OCI-LY1 (cell line): ENCODE data around the gene ZNF462.

Experiments used
- H2AFZ ChIP-seq: fragments of 200-600 bp; sonication (generic), shearing (Covaris generic); 2 replicates; pipeline ENCODE4 v1.6.0; 2014; ENCODE audit warnings: antibody characterized with exemption, mild to moderate bottlenecking, low read length
- H3F3A ChIP-seq: fragments of 200-600 bp; sonication (generic), shearing (Covaris generic); 2 replicates; pipeline ENCODE4 v1.6.0; 2014; ENCODE audit warnings: mild to moderate bottlenecking, antibody characterized with exemption, low read length, moderate library complexity; ENCODE audit not compliant: insufficient read depth
- H3K27ac ChIP-seq: fragments of 200-600 bp; sonication (generic); 2 replicates; pipeline ENCODE4 v1.5.1; 2014; ENCODE audit warnings: low read length, mixed run types, mild to moderate bottlenecking, low read depth; ENCODE audit not compliant: poor library complexity, severe bottlenecking
- H3K27me3 ChIP-seq: fragments of 200-600 bp; sonication (generic); 2 replicates; pipeline ENCODE4 v1.6.0; 2014; ENCODE audit warnings: antibody characterized with exemption, mild to moderate bottlenecking, low read length, moderate library complexity; ENCODE audit not compliant: insufficient read depth
- H3K36me3 ChIP-seq: fragments of 200-600 bp; sonication (generic); 2 replicates; pipeline ENCODE4 v1.6.1; 2014; ENCODE audit warnings: mild to moderate bottlenecking, antibody characterized with exemption, low read length, moderate library complexity, mixed read lengths; ENCODE audit not compliant: insufficient read depth
- H3K4me1 ChIP-seq: fragments of 200-600 bp; sonication (generic); 2 replicates; pipeline ENCODE4 v1.5.1; 2014; ENCODE audit warnings: mild to moderate bottlenecking, low read length, moderate library complexity; ENCODE audit not compliant: insufficient read depth, severe bottlenecking
- H3K4me2 ChIP-seq: fragments of 200-600 bp; sonication (generic), shearing (Covaris generic); 2 replicates; pipeline ENCODE4 v1.6.1; 2014; ENCODE audit warnings: low read length
- H3K4me3 ChIP-seq: fragments of 200-600 bp; sonication (generic); 2 replicates; pipeline ENCODE4 v1.5.1; 2014; ENCODE audit warnings: low read length, low read depth, mild to moderate bottlenecking, mixed read lengths; ENCODE audit not compliant: poor library complexity, severe bottlenecking
- H3K79me2 ChIP-seq: fragments of 200-600 bp; shearing (Covaris generic); 2 replicates; pipeline ENCODE4 v1.6.1; 2016; ENCODE audit warnings: mixed run types, low read length, mixed read lengths; ENCODE audit not compliant: insufficient read depth
- H3K9ac ChIP-seq: fragments of 200-600 bp; sonication (generic), shearing (Covaris generic); 2 replicates; pipeline ENCODE4 v1.6.1; 2014; ENCODE audit warnings: mild to moderate bottlenecking, low read length, mixed read lengths
- H3K9me2 ChIP-seq: fragments of 200-600 bp; sonication (generic), shearing (Covaris generic); 2 replicates; pipeline ENCODE4 v1.6.1; 2014; ENCODE audit warnings: low read depth, mild to moderate bottlenecking, low read length, mixed read lengths
- H3K9me3 ChIP-seq: fragments of 200-600 bp; shearing (Covaris generic); 2 replicates; pipeline ENCODE4 v1.6.1; 2014; ENCODE audit warnings: low read length, mixed read lengths
- H4K20me1 ChIP-seq: fragments of 200-600 bp; sonication (generic), shearing (Covaris generic); 2 replicates; pipeline ENCODE4 v1.6.0; 2016; ENCODE audit warnings: mild to moderate bottlenecking, low read length; ENCODE audit not compliant: insufficient read depth
- EZH2 ChIP-seq: fragments of 200-600 bp; sonication (generic), shearing (Covaris generic); IDR thresholded peaks from 2 replicates; pipeline ENCODE4 v1.8.0; 2017; ENCODE audit warnings: borderline replicate concordance, mixed run types, mild to moderate bottlenecking, antibody characterized with exemption, low read length, moderate library complexity, mixed read lengths
- TF ChIP-seq, protein P1 (sequence below): fragments of 200-600 bp; sonication (generic), shearing (Covaris generic); IDR thresholded peaks from 2 replicates; pipeline ENCODE4 v1.5.1; 2017; ENCODE audit warnings: mild to moderate bottlenecking, antibody characterized with exemption, low read length, moderate library complexity, mixed read lengths

Gene ZNF462

DNA sequence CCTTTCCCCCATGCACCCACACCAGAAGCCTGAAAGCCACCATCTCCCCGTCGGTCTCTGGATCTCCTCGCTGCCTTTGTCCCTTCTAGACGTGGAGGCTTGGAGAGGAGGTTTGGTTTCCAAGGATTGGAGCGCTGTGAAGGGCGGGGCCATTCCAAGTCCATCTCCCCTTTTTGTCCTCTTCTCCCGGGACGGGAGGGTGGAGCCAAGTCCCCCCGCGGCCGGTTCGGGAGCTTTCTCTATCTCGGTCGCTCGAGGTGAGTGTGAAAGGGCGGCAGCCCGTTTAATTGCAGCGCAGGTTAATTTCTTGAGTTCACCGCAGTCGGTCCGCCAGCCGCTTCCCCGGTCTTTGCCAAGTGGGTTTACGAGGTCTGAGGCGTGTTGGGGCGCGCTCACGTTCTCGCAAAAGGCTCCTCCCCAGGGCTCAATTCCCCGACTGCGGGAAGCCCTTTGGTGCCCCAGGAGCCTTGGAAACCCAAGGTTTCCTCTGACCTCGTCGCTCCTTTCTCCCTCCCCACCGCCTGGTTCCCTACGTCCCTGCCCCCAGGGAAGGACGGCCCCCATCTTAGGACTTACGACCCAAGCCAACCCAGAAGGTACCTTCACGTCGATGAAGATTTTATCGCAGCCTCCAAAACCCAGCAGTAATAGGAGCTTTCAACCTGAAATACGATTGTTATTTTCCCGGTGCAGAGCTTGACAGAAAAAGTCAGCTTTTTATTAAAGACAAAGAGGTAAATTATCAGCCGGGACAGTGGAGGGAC is 2.8 kb upstream of the ZNF462 start:
- Histone ChIP-seq H3K27me3 (no peaks in the 10 kb centered on the region), H3F3A (no peaks in the 10 kb centered on the region), H3K79me2 (no peaks in the 10 kb centered on the region), H4K20me1 (no peaks in the 10 kb centered on the region), H2AFZ (no peak overlapping the region), H3K4me2 (no peak overlapping the region), H3K36me3 (no peaks in the 10 kb centered on the region), H3K9me3 (no peaks in the 10 kb centered on the region), H3K4me3 (no peak overlapping the region), H3K9me2 (no peaks in the 10 kb centered on the region), H3K27ac (no peak overlapping the region), H3K9ac (no peak overlapping the region), H3K4me1 (no peaks in the 10 kb centered on the region)
- TF ChIP-seq, protein P1, sequence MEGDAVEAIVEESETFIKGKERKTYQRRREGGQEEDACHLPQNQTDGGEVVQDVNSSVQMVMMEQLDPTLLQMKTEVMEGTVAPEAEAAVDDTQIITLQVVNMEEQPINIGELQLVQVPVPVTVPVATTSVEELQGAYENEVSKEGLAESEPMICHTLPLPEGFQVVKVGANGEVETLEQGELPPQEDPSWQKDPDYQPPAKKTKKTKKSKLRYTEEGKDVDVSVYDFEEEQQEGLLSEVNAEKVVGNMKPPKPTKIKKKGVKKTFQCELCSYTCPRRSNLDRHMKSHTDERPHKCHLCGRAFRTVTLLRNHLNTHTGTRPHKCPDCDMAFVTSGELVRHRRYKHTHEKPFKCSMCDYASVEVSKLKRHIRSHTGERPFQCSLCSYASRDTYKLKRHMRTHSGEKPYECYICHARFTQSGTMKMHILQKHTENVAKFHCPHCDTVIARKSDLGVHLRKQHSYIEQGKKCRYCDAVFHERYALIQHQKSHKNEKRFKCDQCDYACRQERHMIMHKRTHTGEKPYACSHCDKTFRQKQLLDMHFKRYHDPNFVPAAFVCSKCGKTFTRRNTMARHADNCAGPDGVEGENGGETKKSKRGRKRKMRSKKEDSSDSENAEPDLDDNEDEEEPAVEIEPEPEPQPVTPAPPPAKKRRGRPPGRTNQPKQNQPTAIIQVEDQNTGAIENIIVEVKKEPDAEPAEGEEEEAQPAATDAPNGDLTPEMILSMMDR, result no peak
- TF ChIP-seq EZH2, result no peak

DNA sequence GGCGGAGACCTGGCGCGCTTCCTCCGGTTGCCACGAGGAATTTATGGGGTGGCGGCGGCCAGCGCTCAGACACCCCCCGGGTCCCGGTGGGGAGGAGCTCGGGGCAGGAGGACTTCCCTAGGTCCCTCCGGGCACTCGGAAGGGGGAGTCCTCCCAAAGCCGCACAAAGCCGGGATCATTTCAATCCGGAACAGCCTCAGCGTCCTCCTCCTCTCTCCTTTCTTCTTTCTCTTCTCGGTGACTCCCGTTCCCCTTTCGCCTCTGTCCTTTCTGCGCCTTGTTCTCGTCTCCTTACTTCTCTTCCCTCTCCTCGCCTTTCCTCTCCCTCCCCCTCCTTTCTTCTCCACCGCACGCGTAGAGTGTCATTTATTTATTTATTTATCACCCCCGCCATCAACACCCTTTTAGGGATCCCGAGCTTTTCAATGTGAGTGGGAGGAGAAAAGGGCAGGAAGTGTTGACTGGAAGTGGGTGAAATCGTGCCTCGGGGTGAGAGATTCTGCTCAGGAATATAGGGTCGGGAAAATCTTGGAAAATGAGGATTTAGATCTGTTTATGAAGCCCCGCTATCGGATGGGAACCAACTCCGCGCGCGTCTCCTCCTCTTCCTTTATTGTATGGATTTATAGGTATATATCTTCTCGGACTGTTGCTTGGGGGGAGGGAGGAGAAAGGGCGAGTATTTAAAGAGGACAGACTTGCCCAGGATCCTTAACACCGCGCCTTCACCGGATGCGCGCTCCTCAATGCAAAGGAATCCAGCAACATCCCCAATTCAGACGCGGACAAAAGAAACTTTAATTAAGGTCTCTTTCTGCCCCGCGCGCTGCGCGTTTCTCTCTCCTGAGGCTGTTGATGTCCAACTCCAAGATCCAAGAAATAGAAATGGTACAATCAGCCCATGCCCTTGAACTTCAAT is 2.0 kb upstream of the ZNF462 start:
- H3K9me2 ChIP-seq, result no peaks in the 10 kb centered on the region
- no peaks in the 10 kb centered on the region for H4K20me1 ChIP-seq
- no peaks in the 10 kb centered on the region for H3K9me3 ChIP-seq
- H3K27ac ChIP-seq, result no peak overlapping the region
- H3K4me1 ChIP-seq, result no peaks in the 10 kb centered on the region
- H3K4me2 ChIP-seq, result no peak overlapping the region
- H3K79me2 ChIP-seq, result no peaks in the 10 kb centered on the region
- no peak overlapping the region for H3K4me3 ChIP-seq
- no peak for TF ChIP-seq EZH2
- TF ChIP-seq, protein P1, result no peak
- H3K9ac ChIP-seq, result no peak overlapping the region
- H3K27me3 ChIP-seq, result no peaks in the 10 kb centered on the region
- no peak overlapping the region for H2AFZ ChIP-seq
- H3F3A ChIP-seq, result no peaks in the 10 kb centered on the region
- H3K36me3 ChIP-seq, result no peaks in the 10 kb centered on the region

DNA sequence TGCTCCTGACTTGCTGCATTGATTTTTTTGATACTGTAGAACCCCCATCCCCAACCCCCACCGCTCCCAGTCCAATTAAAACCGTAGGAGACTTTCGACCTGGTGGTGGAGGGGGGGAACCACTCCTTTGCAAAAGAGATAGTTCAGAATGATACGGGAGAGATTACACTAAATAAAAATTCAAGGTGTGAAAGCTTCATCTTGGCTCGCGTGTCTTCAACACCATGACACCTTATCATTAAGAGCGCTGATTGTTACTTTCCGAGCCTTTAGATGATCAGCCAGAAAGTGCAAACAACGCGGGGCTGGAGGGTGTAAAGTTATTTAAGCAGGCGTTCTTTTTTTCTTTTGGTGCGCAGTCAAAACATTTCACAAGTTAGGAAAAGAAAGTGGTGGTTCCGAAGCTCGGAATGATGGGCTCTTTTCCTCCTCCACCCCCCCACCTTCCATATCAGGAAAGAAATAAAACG is 1.3 kb upstream of the ZNF462 start:
- Histone ChIP-seq H3K9me3 (no peaks in the 10 kb centered on the region), H3K9me2 (no peaks in the 10 kb centered on the region), H3F3A (no peaks in the 10 kb centered on the region), H3K4me2 (no peak overlapping the region), H3K27me3 (no peaks in the 10 kb centered on the region), H2AFZ (no peak overlapping the region), H3K9ac (no peak overlapping the region), H3K36me3 (no peaks in the 10 kb centered on the region), H3K4me3 (no peak overlapping the region), H3K79me2 (no peaks in the 10 kb centered on the region), H4K20me1 (no peaks in the 10 kb centered on the region), H3K4me1 (no peaks in the 10 kb centered on the region), H3K27ac (no peak overlapping the region)
- TF ChIP-seq EZH2, result no peak
- TF ChIP-seq, protein P1, result no peak
